ENCODE measurements around the gene TINAG. TPM values are rescaled to one million over a fixed set of nuclear protein-coding genes. Genes with fewer than 3 reads are reported as not detected.

The TINAG gene
- total RNA-seq, 2 experiments from 2014 or later = not detected

DNA sequence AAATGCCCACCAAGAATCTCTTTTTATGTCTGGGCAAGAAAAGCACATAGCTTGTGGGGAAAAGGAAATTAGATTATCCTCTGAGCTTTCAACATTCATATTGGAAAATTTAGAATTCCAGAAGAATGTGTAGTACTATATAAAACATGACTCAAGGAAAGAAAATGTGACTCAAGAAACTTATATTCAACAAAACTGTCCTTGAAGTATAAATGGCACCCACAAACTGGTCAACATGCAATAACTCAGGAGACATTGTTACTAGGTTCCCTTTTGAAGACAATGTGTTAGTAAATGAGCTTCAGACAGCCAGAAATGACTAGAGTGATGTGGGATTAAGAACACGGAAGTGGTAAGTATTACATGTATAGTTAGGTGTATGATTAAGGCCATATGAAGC lies 26.1 kb upstream of the TINAG start:
- no peak for DNase-seq (ENCODE audit: low spot score)
- H3K4me2 ChIP-seq (ENCODE audit: low read length) = no peak overlapping the region
- no peaks in the 10 kb centered on the region for H3K36me3 ChIP-seq (ENCODE audit: insufficient read depth, low read length)
- CTCF ChIA-PET (ENCODE audit: unreplicated experiment) = no interaction called here
- intact Hi-C loops (cut with micrococcal nuclease; ENCODE audit: unreplicated experiment) = no loop called here
- no peaks in the 10 kb centered on the region for H3K79me2 ChIP-seq (ENCODE audit: insufficient read depth, low read depth, low read length)
- POLR2A ChIA-PET = interaction anchor here (0.7 to 1.4 kb wide), 2 partner anchors 10 to 16 kb away, joined by 3 read pairs; no protein-coding TSS in a partner anchor
- no TSS peak for BruUV-seq (replicated peaks)
- H3K4me3 ChIP-seq (ENCODE audit: low read depth, low read length, poor library complexity, severe bottlenecking) = no peak overlapping the region
- no peak overlapping the region for H2AFZ ChIP-seq (ENCODE audit: low read length)
- TF ChIP-seq, protein P1, sequence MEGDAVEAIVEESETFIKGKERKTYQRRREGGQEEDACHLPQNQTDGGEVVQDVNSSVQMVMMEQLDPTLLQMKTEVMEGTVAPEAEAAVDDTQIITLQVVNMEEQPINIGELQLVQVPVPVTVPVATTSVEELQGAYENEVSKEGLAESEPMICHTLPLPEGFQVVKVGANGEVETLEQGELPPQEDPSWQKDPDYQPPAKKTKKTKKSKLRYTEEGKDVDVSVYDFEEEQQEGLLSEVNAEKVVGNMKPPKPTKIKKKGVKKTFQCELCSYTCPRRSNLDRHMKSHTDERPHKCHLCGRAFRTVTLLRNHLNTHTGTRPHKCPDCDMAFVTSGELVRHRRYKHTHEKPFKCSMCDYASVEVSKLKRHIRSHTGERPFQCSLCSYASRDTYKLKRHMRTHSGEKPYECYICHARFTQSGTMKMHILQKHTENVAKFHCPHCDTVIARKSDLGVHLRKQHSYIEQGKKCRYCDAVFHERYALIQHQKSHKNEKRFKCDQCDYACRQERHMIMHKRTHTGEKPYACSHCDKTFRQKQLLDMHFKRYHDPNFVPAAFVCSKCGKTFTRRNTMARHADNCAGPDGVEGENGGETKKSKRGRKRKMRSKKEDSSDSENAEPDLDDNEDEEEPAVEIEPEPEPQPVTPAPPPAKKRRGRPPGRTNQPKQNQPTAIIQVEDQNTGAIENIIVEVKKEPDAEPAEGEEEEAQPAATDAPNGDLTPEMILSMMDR (conservative IDR thresholded peaks at IDR 0.05; ENCODE audit: low read length) = no peak
- no peak for TF ChIP-seq EZH2phosphoT487 (IDR thresholded peaks at IDR 0.05; ENCODE audit: borderline replicate concordance, low read depth, low read length)
- H3K9me2 ChIP-seq (ENCODE audit: insufficient read depth, low read length) = no peaks in the 10 kb centered on the region
- no peaks in the 10 kb centered on the region for H3K9me3 ChIP-seq (ENCODE audit: low read length)
- H4K20me1 ChIP-seq (ENCODE audit: insufficient read depth, low read length) = no peaks in the 10 kb centered on the region
- no peak overlapping the region for H3K27ac ChIP-seq (ENCODE audit: low read depth, low read length, poor library complexity, severe bottlenecking)
- no peaks in the 10 kb centered on the region for H3K4me1 ChIP-seq (ENCODE audit: insufficient read depth, low read length, poor library complexity, severe bottlenecking)

DNA sequence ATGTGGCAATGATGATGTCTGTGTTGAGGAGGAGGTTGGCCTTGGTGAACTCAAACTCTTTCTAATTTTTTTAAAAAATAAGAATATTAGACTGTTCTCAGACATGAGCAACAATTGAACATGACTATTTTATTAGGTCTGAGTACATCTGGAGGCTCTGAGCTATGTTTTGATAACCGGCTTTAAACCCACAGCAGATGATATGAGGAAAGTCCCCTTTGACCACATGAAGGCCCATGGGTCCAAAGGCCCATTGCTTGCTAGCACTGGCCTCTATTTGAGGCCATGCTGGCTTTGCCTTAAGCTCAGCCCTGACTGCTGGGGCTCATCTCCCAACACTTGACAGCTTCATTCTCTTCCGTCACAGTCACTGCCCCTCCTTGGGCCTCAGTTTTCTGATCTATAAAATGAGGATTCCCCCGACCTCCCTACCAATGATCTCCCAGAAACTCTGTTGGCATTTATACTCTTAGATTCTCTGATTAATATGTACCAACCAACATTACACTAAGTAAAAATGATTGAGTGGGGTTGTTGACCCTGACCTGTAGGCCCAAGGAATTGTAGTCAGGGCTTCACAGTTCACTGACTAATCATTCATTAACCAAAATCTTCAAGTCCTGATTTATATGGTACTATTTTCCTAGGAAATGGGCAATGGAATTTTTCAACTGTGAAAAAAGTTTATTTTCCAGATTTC lies 23.9 kb upstream of the TINAG start:
- CTCF ChIA-PET (ENCODE audit: unreplicated experiment) = no interaction called here
- H3K4me3 ChIP-seq (ENCODE audit: low read depth, low read length, poor library complexity, severe bottlenecking) = no peak overlapping the region
- BruUV-seq (replicated peaks) = no TSS peak
- H3K9me3 ChIP-seq (ENCODE audit: low read length) = no peaks in the 10 kb centered on the region
- POLR2A ChIA-PET = interaction anchor here (0.6 kb wide), 1 partner anchor 284 kb away, joined by 7 read pairs; no protein-coding TSS in a partner anchor
- H3K79me2 ChIP-seq (ENCODE audit: insufficient read depth, low read depth, low read length) = no peaks in the 10 kb centered on the region
- H4K20me1 ChIP-seq (ENCODE audit: insufficient read depth, low read length) = no peaks in the 10 kb centered on the region
- H3K9me2 ChIP-seq (ENCODE audit: insufficient read depth, low read length) = no peaks in the 10 kb centered on the region
- H3K36me3 ChIP-seq (ENCODE audit: insufficient read depth, low read length) = no peaks in the 10 kb centered on the region
- no peak for DNase-seq (ENCODE audit: low spot score)
- H2AFZ ChIP-seq (ENCODE audit: low read length) = no peak overlapping the region
- intact Hi-C loops (cut with micrococcal nuclease; ENCODE audit: unreplicated experiment) = no loop called here
- H3K27ac ChIP-seq (ENCODE audit: low read depth, low read length, poor library complexity, severe bottlenecking) = no peak overlapping the region
- TF ChIP-seq, protein P1 (conservative IDR thresholded peaks at IDR 0.05; ENCODE audit: low read length) = no peak
- TF ChIP-seq EZH2phosphoT487 (IDR thresholded peaks at IDR 0.05; ENCODE audit: borderline replicate concordance, low read depth, low read length) = no peak
- no peaks in the 10 kb centered on the region for H3K4me1 ChIP-seq (ENCODE audit: insufficient read depth, low read length, poor library complexity, severe bottlenecking)
- H3K4me2 ChIP-seq (ENCODE audit: low read length) = no peak overlapping the region

DNA sequence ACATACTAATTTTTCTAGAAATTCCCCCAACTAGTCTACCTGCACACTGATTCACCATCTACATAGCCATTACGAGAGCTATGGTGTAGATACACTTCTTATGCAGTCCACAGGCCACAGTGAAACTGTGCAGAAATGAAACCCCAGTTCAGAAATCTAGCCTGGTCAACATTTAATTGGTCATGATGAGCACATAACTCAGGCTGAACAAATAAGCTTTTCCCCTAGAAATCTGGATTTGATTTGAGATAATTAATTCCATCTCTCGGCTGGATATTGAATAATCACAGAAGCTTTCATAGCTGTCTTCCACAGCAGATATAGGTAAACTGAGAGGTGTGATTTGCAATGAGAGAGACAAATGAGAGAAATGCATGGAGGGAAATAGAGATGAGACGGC lies 22.6 kb upstream of the TINAG start:
- intact Hi-C loops (cut with micrococcal nuclease; ENCODE audit: unreplicated experiment) = no loop called here
- no peak overlapping the region for H3K4me2 ChIP-seq (ENCODE audit: low read length)
- H4K20me1 ChIP-seq (ENCODE audit: insufficient read depth, low read length) = no peaks in the 10 kb centered on the region
- no peaks in the 10 kb centered on the region for H3K9me3 ChIP-seq (ENCODE audit: low read length)
- no peak overlapping the region for H2AFZ ChIP-seq (ENCODE audit: low read length)
- ChIA-PET CTCF (ENCODE audit: unreplicated experiment) (no interaction called here), POLR2A (interaction anchor here (0.7 kb wide), 1 partner anchor 639 kb away, joined by 8 read pairs; no protein-coding TSS in a partner anchor)
- H3K27ac ChIP-seq (ENCODE audit: low read depth, low read length, poor library complexity, severe bottlenecking) = no peak overlapping the region
- no peaks in the 10 kb centered on the region for H3K4me1 ChIP-seq (ENCODE audit: insufficient read depth, low read length, poor library complexity, severe bottlenecking)
- H3K79me2 ChIP-seq (ENCODE audit: insufficient read depth, low read depth, low read length) = no peaks in the 10 kb centered on the region
- no peaks in the 10 kb centered on the region for H3K9me2 ChIP-seq (ENCODE audit: insufficient read depth, low read length)
- H3K4me3 ChIP-seq (ENCODE audit: low read depth, low read length, poor library complexity, severe bottlenecking) = no peak overlapping the region
- DNase-seq (ENCODE audit: low spot score) = no peak
- H3K36me3 ChIP-seq (ENCODE audit: insufficient read depth, low read length) = no peaks in the 10 kb centered on the region
- no peak for TF ChIP-seq EZH2phosphoT487 (IDR thresholded peaks at IDR 0.05; ENCODE audit: borderline replicate concordance, low read depth, low read length)
- TF ChIP-seq, protein P1 (conservative IDR thresholded peaks at IDR 0.05; ENCODE audit: low read length) = no peak
- BruUV-seq (replicated peaks) = no TSS peak

Measured in OCI-LY7 (cell line).